ENCODE data around the gene PPP4R2. TPM values are rescaled to one million over a fixed set of nuclear protein-coding genes. Genes with fewer than 3 reads are reported as not detected.

PPP4R2 gene
- total RNA-seq, 1 donor from 2014 or later, result 65.7 TPM

DNA sequence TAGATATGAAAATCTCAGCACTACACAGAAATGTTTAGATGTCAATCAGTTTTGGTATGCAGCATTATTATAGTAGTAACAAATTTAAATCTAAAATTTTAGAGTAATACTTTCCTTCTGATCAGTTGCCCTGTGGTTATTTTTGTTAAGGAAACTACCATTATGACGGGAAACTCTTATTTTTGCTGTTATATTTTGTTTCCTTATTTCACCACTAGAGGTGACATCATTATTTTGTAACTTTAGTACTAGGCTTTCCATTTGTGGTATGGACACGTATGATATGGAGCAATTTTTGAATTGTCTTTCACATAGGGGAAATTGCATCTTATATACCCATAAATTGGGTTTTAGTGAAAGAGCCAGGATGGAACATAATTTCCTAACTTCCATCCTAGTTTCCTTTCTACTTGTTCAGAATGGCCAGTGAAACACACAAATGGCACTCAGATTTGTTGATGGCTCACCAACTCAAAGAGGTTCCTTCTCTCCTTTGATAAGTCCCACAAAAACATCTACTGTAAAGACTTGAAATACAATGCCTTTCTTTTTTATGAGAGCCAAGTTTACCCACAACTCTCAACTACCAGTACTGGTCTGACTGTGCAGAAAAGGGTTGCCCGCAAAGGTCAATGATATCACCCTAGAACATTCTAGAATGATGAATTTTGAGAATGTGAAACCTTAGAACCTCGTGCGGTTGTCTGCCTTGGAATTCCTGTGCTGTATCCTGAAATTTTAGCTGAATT is 19.4 kb upstream of the PPP4R2 start:
- no peak for ATAC-seq
- no peaks in the 10 kb centered on the region for H3K27me3 ChIP-seq
- H3K4me1 ChIP-seq, result no peaks in the 10 kb centered on the region
- H3K27ac ChIP-seq, result no peak overlapping the region
- no peak overlapping the region for H3K4me3 ChIP-seq
- TF ChIP-seq CTCF (IDR thresholded peaks at IDR 0.05), result peak; percentile 14
- DNase-seq, result no peak
- H3K9me3 ChIP-seq, result no peaks in the 10 kb centered on the region
- no peaks in the 10 kb centered on the region for H3K36me3 ChIP-seq
- intact Hi-C loops (cut with DNase I), result no loop called here

DNA sequence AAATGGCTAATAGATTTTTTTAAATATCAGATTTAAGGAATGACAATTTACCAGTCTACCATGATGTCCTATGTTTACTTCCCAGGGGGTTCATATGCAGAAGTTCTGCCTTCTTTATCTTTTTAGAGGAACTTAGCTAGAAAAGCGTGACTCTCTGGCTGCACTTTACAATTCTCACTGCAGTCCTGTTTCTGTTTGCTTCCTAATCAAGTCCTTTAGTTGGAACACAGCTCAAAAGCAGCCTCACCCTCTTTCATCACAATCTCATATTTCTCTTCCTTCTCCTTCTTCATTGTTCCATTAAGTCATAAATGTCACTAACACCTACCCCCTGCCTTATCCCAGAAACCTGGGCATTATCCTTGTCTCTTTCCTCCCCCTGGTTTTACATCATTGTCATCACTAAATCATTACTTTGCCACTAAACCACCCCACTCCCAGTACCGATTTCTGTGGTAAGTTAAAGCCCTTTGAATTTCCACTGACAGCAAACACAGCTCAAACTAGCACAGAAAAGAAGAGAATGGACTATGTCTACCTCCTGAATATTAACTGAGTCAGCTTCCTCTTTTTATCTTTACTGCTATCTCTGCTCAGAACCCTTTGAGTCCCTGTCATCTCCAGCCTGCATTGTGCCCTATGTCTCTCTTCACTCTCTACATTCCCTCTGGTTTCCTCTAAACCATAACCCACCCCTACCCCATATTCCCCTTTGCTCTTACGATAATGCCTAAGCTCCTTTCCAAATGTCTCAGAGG is 13.8 kb upstream of the PPP4R2 start:
- no peaks in the 10 kb centered on the region for H3K27me3 ChIP-seq
- no peak for TF ChIP-seq CTCF (IDR thresholded peaks at IDR 0.05)
- ATAC-seq (peak; percentile 36), DNase-seq (no peak)
- no peak overlapping the region for H3K4me3 ChIP-seq
- no peaks in the 10 kb centered on the region for H3K9me3 ChIP-seq
- H3K4me1 ChIP-seq, result no peaks in the 10 kb centered on the region
- H3K27ac ChIP-seq, result no peak overlapping the region
- intact Hi-C loops (cut with DNase I), result no loop called here
- no peaks in the 10 kb centered on the region for H3K36me3 ChIP-seq

- no peaks in the 10 kb centered on the region for H3K4me1 ChIP-seq
- no peaks in the 10 kb centered on the region for H3K36me3 ChIP-seq
- intact Hi-C loops (cut with DNase I), result no loop called here
- ATAC-seq, result no peak
- no peak overlapping the region for H3K27ac ChIP-seq
- no peaks in the 10 kb centered on the region for H3K27me3 ChIP-seq
- TF ChIP-seq CTCF (IDR thresholded peaks at IDR 0.05), result no peak
- no peak for DNase-seq
- no peaks in the 10 kb centered on the region for H3K9me3 ChIP-seq
- H3K4me3 ChIP-seq, result no peak overlapping the region
These were observed 11.0 kb upstream of the PPP4R2 start for GRCh38 chr3:72985576-72985975.

DNA sequence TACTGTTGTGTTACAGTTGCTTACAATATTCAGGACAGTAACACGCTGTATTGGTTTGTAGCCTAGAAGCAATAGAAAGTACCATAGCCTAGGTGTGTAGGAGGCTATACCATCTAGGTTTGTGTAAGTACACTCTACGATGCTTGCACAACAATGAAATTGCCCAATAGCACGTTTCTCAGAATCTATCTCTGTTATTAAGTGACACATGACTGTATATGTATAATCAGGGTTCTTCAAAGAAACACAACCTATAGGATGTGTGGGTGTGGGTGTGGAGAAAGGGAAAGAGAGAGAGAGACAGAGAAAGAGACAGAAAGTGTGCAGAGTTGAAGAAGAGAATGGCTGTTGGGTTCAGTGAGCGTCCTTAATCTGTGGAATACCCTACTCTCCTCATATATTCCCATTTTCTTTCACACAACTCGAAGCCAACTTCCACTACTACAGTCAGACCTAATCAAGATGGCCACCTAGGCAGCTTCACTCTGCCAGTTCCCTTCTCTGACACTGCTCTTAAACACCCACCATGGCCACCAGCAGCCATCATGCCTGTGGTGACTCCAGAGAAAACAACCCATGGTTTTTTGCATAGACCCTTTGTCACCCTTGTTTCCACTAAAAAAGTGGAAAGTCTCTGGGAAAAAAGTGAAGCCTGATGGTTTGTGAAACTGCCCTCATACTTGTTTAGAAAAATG is 5.8 kb upstream of the PPP4R2 start:
- H3K4me3 ChIP-seq, result no peak overlapping the region
- no peaks in the 10 kb centered on the region for H3K36me3 ChIP-seq
- H3K9me3 ChIP-seq, result no peaks in the 10 kb centered on the region
- no peak for ATAC-seq
- H3K4me1 ChIP-seq, result no peaks in the 10 kb centered on the region
- intact Hi-C loops (cut with DNase I), result no loop called here
- no peak overlapping the region for H3K27ac ChIP-seq
- TF ChIP-seq CTCF (IDR thresholded peaks at IDR 0.05), result no peak
- H3K27me3 ChIP-seq, result no peaks in the 10 kb centered on the region
- no peak for DNase-seq

DNA sequence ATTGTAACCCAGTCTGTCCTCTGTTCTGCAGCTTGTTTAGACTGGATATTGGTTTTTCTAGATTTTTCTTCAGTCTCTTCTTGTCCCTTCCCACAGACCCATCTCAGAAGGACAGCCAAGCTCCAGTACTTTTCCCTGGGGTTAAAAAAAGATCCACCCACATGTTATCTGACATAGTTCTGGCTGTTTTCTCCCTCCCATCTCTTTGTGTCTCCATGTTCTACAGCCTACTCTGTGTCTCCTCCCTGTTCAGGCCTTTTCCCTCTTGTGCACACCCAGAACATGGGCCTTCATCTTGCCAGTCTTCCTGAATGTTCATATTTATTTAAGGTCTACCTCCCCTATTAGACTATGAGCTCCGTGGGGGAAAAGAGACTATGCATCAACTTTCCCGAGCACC is 5.1 kb upstream of the PPP4R2 start:
- no peak for TF ChIP-seq CTCF (IDR thresholded peaks at IDR 0.05)
- no peaks in the 10 kb centered on the region for H3K9me3 ChIP-seq
- intact Hi-C loops (cut with DNase I), result no loop called here
- H3K27ac ChIP-seq, result no peak overlapping the region
- ATAC-seq, result no peak
- no peaks in the 10 kb centered on the region for H3K4me1 ChIP-seq
- no peaks in the 10 kb centered on the region for H3K27me3 ChIP-seq
- H3K4me3 ChIP-seq, result no peak overlapping the region
- no peak for DNase-seq
- no peaks in the 10 kb centered on the region for H3K36me3 ChIP-seq

Data from upper lobe of right lung (tissue), 1 donor.